KMS-11 (cell line): Measurements from ENCODE around the gene PIP4K2A.

ENCODE experiments used
- H2AFZ ChIP-seq: fragments of 200-600 bp; sonication (generic); 2 replicates; pipeline ENCODE4 v1.6.1; 2016; ENCODE audit warnings: antibody characterized with exemption, mixed run types, low read depth
- H3K27ac ChIP-seq: fragments of 200-600 bp; sonication (generic); 2 replicates; pipeline ENCODE4 v1.6.1; 2016; ENCODE audit warnings: mild to moderate bottlenecking, mixed run types
- H3K27me3 ChIP-seq: fragments of 200-600 bp; sonication (generic); 2 replicates; pipeline ENCODE4 v1.6.1; 2017; ENCODE audit warnings: mild to moderate bottlenecking, low read depth, mixed run types, moderate library complexity; ENCODE audit not compliant: insufficient read depth
- H3K36me3 ChIP-seq: fragments of 200-600 bp; sonication (generic); 2 replicates; pipeline ENCODE4 v1.6.1; 2017; ENCODE audit warnings: mild to moderate bottlenecking, mixed run types; ENCODE audit not compliant: insufficient read depth
- H3K4me1 ChIP-seq: fragments of 200-600 bp; sonication (generic); 2 replicates; pipeline ENCODE4 v1.6.1; 2016; ENCODE audit warnings: mild to moderate bottlenecking, low read depth, mixed run types; ENCODE audit not compliant: poor library complexity, severe bottlenecking
- H3K4me2 ChIP-seq: fragments of 200-600 bp; sonication (generic); 2 replicates; pipeline ENCODE4 v1.7.0; 2016; ENCODE audit warnings: mild to moderate bottlenecking, mixed run types
- H3K4me3 ChIP-seq: fragments of 200-600 bp; sonication (generic); IDR thresholded peaks from 2 replicates; pipeline ENCODE4 v1.6.1; 2017; ENCODE audit warnings: low read depth, low read length, mixed read lengths; ENCODE audit not compliant: insufficient read depth
- H3K79me2 ChIP-seq: fragments of 200-600 bp; sonication (generic); 2 replicates; pipeline ENCODE4 v1.6.1; 2016; ENCODE audit warnings: low read depth, mixed run types; ENCODE audit not compliant: insufficient read depth
- H3K9ac ChIP-seq: fragments of 200-600 bp; sonication (generic); 2 replicates; pipeline ENCODE4 v1.6.1; 2016; ENCODE audit warnings: mild to moderate bottlenecking, mixed run types
- H4K20me1 ChIP-seq: fragments of 200-600 bp; sonication (generic); 2 replicates; pipeline ENCODE4 v1.6.1; 2016; ENCODE audit warnings: mild to moderate bottlenecking, mixed run types; ENCODE audit not compliant: insufficient read depth
- TF ChIP-seq, protein P1 (sequence below): fragments of 200-600 bp; sonication (generic); conservative IDR thresholded peaks from 2 replicates; pipeline ENCODE4 v1.6.1; 2017; ENCODE audit warnings: low read depth, mild to moderate bottlenecking, antibody characterized with exemption, low read length, moderate library complexity, mixed read lengths

PIP4K2A gene

DNA sequence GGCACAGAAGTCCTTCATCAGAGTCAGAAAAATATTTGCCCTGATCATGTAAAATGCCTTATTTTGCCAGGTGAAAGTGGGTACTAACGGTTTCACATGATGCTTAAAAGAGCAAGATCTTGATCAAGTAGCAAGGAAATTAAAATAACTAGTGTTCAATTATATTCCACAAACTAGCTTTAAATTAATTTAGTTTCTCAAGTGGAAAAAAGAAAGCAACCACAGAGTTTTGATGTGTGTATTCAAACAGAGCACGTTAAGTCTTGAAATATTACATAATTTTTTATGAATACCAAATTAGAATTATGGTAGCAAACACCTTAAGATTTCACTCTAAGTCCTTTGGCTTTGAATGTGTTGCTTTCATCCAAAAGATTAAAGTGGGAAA lies 47.3 kb downstream of the PIP4K2A start:
- H4K20me1 ChIP-seq = peaks cover 4% of the 10 kb centered on the region; the same call in 1 of the 2 replicates
- no peak overlapping the region for H3K4me3 ChIP-seq
- no peak overlapping the region for H3K4me2 ChIP-seq
- TF ChIP-seq, protein P1, sequence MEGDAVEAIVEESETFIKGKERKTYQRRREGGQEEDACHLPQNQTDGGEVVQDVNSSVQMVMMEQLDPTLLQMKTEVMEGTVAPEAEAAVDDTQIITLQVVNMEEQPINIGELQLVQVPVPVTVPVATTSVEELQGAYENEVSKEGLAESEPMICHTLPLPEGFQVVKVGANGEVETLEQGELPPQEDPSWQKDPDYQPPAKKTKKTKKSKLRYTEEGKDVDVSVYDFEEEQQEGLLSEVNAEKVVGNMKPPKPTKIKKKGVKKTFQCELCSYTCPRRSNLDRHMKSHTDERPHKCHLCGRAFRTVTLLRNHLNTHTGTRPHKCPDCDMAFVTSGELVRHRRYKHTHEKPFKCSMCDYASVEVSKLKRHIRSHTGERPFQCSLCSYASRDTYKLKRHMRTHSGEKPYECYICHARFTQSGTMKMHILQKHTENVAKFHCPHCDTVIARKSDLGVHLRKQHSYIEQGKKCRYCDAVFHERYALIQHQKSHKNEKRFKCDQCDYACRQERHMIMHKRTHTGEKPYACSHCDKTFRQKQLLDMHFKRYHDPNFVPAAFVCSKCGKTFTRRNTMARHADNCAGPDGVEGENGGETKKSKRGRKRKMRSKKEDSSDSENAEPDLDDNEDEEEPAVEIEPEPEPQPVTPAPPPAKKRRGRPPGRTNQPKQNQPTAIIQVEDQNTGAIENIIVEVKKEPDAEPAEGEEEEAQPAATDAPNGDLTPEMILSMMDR = no peak
- H3K27me3 ChIP-seq = no peaks in the 10 kb centered on the region
- peaks cover 84% of the 10 kb centered on the region for H3K79me2 ChIP-seq
- no peak overlapping the region for H3K27ac ChIP-seq
- no peak overlapping the region for H3K9ac ChIP-seq
- H2AFZ ChIP-seq = no peak overlapping the region
- H3K4me1 ChIP-seq = peaks cover 19% of the 10 kb centered on the region
- H3K36me3 ChIP-seq = no peaks in the 10 kb centered on the region

DNA sequence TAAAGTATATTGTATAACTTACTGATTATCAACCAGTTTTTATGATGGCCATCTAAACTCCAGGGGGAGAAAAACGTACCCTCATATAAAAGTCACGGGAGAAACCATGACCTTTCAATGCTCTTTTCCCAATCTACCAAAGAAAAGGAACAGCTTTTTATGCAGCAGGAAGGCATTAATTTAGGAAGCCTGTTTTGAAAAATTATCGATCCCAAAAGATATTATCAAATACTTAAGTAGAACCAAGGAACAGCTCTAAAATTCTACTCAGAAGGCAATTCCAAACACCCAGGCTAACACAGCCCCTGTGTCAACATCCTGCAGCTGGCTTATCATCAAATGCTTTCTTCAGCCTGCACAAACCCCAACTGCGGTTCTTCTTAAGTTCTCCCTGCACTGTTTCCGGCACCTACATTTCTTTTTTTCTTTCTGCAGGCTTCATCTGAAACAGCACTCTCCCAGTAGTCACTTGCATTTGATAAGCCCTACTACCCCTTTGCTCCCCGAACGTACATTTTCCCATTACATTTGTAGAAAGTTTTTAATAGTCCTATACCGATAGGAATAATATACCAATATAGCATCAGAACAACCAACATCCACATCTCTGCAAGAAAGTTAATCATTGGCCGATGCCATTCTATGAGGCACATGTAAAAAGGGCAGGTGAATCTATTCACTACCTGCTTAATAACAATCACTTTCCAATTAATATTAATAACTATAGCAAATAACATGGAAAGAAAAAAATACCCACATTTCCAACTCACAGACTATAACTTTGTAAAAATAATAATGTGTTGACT lies 47.9 kb downstream of the PIP4K2A start:
- H3K4me3 ChIP-seq = no peak overlapping the region
- H3K4me1 ChIP-seq = peaks cover 19% of the 10 kb centered on the region
- H3K4me2 ChIP-seq = no peak overlapping the region
- peaks cover 4% of the 10 kb centered on the region; the same call in 1 of the 2 replicates for H4K20me1 ChIP-seq
- H2AFZ ChIP-seq = no peak overlapping the region
- no peak overlapping the region for H3K9ac ChIP-seq
- TF ChIP-seq, protein P1 = no peak
- peaks cover 84% of the 10 kb centered on the region for H3K79me2 ChIP-seq
- no peaks in the 10 kb centered on the region for H3K27me3 ChIP-seq
- no peak overlapping the region for H3K27ac ChIP-seq
- H3K36me3 ChIP-seq = no peaks in the 10 kb centered on the region

DNA sequence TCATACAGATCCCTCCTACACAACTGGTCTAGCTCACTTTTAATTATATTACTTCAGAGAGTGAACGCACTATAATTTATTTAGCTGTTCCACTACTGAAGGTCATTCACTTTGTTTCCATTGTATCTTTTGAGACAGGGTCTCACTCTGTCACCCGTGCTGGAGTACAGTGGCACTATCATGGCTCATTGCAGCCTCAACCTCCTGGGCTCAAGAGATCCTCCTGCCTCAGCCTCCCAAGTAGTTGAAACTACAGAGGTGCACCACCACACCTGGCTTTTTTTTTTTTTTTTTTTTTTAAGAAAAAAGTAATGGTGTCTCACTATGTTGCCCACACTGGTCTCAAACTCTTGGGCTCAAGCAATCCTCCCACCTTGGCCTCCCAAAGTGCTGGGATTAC lies 49.0 kb downstream of the PIP4K2A start:
- Histone ChIP-seq H3K36me3 (no peaks in the 10 kb centered on the region), H3K4me2 (no peak overlapping the region; the same call in 1 of the 2 replicates), H3K4me3 (no peak overlapping the region), H2AFZ (no peak overlapping the region), H3K79me2 (peaks cover 84% of the 10 kb centered on the region), H3K27ac (no peak overlapping the region), H4K20me1 (peaks cover 4% of the 10 kb centered on the region; the same call in 1 of the 2 replicates), H3K4me1 (peaks cover 19% of the 10 kb centered on the region), H3K27me3 (no peaks in the 10 kb centered on the region), H3K9ac (no peak overlapping the region)
- TF ChIP-seq, protein P1 = no peak

DNA sequence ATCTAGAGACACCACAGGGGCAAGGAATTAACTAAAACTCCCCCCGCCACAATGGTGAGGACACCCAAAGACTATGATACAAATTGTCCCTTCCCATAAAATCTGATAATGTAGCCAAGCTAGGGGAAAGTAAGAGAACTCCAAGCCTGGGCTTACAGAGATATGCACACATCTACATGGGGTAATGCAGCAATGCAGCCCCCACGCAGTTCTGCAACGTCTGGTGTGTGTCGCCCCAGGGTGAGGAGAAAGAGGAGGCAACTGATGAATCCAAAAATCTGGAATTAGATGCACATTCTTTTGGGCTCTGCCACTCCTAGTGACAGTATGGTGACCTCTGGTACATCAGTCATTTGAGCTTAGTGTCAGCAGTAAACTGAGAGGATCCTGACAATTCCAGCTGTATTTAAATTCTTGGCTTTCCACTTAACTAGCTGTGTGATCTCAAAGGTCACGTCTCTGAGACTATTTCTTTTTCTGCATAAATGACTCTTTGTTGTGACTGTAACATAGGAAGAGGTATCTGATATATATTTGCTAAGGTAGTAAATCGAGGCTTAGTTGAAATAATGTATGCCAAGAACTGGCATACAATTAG lies 51.5 kb downstream of the PIP4K2A start:
- Histone ChIP-seq H3K79me2 (peaks cover 77% of the 10 kb centered on the region), H3K27me3 (no peaks in the 10 kb centered on the region), H3K36me3 (no peaks in the 10 kb centered on the region), H3K4me2 (no peak overlapping the region), H2AFZ (no peak overlapping the region), H4K20me1 (0 out of 2 replicates have a peak, but pooled peaks cover 4% of the 10 kb centered on the region), H3K9ac (no peak overlapping the region), H3K27ac (no peak overlapping the region), H3K4me3 (no peak overlapping the region), H3K4me1 (peaks cover 15% of the 10 kb centered on the region)
- TF ChIP-seq, protein P1 = no peak
